Progenitor cell of endocrine pancreas (in vitro differentiated cells): ENCODE measurements around the gene HPS1. TPM values are rescaled to one million over a fixed set of nuclear protein-coding genes. Genes with fewer than 3 reads are reported as not detected.

Source experiments
- DNase-seq: peaks from one replicate; pipeline ENCODE4 v3.0.0; 2021; ENCODE audit warnings: low spot score; ENCODE audit not compliant: unreplicated experiment
- H3K27ac Mint-ChIP-seq: 2 replicates; pipeline ENCODE4 v1.8.0; 2021; ENCODE audit warnings: mild to moderate bottlenecking, moderate library complexity, mixed read lengths
- H3K27me3 Mint-ChIP-seq: 2 replicates; pipeline ENCODE4 v1.8.0; 2021; ENCODE audit warnings: mixed read lengths
- H3K36me3 Mint-ChIP-seq: 2 replicates; pipeline ENCODE4 v1.8.0; 2022; ENCODE audit warnings: mixed read lengths; ENCODE audit not compliant: insufficient read depth
- H3K4me1 Mint-ChIP-seq: 2 replicates; pipeline ENCODE4 v1.8.0; 2021; ENCODE audit warnings: low read depth, mixed read lengths
- H3K4me3 Mint-ChIP-seq: 2 replicates; pipeline ENCODE4 v1.8.0; 2021; ENCODE audit warnings: low read depth, mild to moderate bottlenecking, moderate library complexity, mixed read lengths
- H3K9me3 Mint-ChIP-seq: 2 replicates; pipeline ENCODE4 v1.8.0; 2021; ENCODE audit warnings: low read depth, mixed read lengths
- total RNA-seq: library from RNA; stranded (reverse); gene quantifications from 2 replicates; pipeline ENCODE4 v1.2.1, GENCODE V29; 2021
- TF ChIP-seq, protein P1 (sequence below): fragments of 200-600 bp; sonication (generic); IDR thresholded peaks from one replicate; pipeline ENCODE4 v1.5.0; 2021; ENCODE audit warnings: antibody characterized with exemption, mild to moderate bottlenecking; ENCODE audit not compliant: unreplicated experiment

HPS1 gene
- total RNA-seq, 1 donor from 2014 or later: 52.1 TPM

DNA sequence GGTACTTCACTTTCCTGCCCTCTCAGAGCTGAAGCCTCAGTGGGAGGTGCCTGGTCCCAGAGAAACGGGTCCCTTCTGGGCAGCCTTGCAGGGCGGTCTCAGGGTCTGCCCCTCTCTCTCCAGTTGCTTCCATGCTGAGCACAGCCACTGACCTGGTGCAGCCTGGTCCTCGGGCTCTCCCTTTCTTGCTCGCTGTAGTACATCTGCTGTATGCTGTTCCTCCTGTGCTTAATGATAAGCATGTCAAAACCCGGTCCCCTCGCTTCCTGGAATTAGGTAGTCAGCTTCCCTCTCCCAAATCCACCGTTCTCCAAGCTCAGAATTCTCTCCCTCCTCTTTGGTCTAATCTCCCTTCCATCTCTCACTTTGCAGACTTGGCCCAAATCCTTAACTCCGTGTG, 11.0 kb upstream of the HPS1 start:
- TF ChIP-seq, protein P1, sequence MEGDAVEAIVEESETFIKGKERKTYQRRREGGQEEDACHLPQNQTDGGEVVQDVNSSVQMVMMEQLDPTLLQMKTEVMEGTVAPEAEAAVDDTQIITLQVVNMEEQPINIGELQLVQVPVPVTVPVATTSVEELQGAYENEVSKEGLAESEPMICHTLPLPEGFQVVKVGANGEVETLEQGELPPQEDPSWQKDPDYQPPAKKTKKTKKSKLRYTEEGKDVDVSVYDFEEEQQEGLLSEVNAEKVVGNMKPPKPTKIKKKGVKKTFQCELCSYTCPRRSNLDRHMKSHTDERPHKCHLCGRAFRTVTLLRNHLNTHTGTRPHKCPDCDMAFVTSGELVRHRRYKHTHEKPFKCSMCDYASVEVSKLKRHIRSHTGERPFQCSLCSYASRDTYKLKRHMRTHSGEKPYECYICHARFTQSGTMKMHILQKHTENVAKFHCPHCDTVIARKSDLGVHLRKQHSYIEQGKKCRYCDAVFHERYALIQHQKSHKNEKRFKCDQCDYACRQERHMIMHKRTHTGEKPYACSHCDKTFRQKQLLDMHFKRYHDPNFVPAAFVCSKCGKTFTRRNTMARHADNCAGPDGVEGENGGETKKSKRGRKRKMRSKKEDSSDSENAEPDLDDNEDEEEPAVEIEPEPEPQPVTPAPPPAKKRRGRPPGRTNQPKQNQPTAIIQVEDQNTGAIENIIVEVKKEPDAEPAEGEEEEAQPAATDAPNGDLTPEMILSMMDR: no peak
- no peak overlapping the region for H3K27ac Mint-ChIP-seq
- H3K36me3 Mint-ChIP-seq: no peaks in the 10 kb centered on the region
- no peaks in the 10 kb centered on the region for H3K9me3 Mint-ChIP-seq
- DNase-seq: no peak
- H3K4me3 Mint-ChIP-seq: no peak overlapping the region
- peaks cover 9% of the 10 kb centered on the region for H3K4me1 Mint-ChIP-seq
- H3K27me3 Mint-ChIP-seq: peaks cover 26% of the 10 kb centered on the region

DNA sequence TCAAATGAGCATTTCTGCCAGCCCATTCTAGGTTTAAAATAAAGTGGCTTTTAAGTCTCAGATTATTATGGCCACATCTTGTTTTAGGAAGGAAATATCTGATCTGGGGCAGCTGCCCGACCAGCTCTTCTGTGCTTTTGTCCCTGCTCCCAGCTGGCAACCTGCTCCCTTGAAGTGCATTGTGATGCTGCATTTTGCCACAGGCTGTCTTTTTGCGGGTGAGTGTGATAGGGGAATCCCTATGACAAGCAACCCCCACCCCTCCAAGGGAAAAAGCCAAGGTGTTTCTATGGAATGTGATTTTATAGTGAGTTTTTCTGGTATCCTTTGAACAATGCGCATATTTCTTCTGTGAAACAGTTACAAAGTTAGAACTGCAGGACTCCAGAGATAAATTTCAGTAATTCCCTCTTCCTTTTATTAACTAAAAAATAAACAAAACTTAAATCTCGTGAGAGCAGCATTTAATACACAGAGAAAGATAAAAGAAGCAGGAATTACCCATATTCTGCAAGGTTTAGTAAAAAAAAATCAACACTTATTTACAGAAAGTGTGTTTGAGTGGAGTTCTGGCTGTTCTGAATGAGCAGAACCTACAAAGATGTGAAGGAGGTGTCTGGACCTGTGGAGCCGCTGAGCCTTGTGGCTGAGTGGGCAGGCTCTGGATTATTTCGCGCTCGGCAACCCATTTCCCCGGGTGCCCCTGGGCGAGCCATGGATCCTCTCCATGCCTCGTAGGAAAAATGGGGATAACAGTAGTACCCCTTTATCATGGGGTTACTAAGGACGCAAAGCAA, 10.1 kb upstream of the HPS1 start:
- TF ChIP-seq, protein P1: no peak
- Mint-ChIP-seq H3K4me3 (no peak overlapping the region), H3K27ac (no peak overlapping the region), H3K36me3 (no peaks in the 10 kb centered on the region), H3K9me3 (no peaks in the 10 kb centered on the region), H3K4me1 (peaks cover 9% of the 10 kb centered on the region), H3K27me3 (peaks cover 23% of the 10 kb centered on the region)
- DNase-seq: no peak

DNA sequence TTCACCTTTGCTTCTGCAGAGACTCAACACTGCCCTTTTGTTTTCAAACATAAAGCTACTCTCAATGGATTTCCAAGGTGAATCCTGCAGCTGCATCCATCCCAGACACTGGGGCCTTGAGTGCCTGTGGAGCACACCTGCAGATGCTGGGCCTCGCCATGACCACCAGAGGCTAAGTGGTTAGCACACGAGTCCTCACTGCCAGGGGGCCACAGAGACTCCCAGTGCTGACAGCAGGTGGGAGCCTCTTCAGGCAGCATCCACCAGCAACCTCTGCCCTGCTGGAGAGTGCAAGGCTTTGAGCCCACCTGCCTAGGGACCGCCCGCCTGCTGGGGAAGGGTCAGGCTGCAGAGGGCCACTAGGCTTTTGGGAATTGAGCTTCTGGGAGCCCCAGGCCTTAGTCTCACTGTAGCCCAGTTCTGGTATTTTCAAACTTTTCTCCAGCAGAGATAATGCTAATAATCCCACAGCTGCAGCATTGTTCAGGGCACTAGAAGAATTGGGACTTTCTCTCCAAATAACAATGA, 9.4 kb upstream of the HPS1 start:
- TF ChIP-seq, protein P1: no peak

DNA sequence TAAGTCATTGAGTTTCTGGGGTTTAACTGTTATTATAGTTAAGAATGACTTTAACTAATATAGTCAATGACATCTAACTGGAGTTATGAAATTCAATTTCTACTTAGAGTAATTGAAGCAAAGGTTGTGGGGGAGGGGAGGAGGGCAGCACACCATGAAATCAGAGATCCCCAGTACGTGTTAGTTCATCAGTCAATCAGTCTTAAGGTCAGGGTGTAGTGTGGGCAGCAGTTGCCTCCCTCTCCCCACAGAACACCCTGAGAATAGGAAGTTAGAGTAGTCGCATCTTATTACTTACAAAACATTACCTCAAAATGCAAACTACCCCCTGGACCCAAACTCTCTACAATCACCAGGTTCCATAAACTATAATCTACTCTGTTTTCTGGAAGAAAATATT, 7.0 kb upstream of the HPS1 start:
- Mint-ChIP-seq H3K4me1 (peaks cover 9% of the 10 kb centered on the region), H3K9me3 (no peaks in the 10 kb centered on the region), H3K36me3 (no peaks in the 10 kb centered on the region), H3K4me3 (no peak overlapping the region), H3K27ac (no peak overlapping the region), H3K27me3 (peaks cover 18% of the 10 kb centered on the region)
- TF ChIP-seq, protein P1: no peak
- no peak for DNase-seq

More for the DNA sequence above, 9.4 kb upstream of the HPS1 start:
- no peak for DNase-seq
- H3K36me3 Mint-ChIP-seq: no peaks in the 10 kb centered on the region
- no peaks in the 10 kb centered on the region for H3K9me3 Mint-ChIP-seq
- peaks cover 23% of the 10 kb centered on the region for H3K27me3 Mint-ChIP-seq
- no peak overlapping the region for H3K4me3 Mint-ChIP-seq
- H3K27ac Mint-ChIP-seq: no peak overlapping the region
- peaks cover 6% of the 10 kb centered on the region for H3K4me1 Mint-ChIP-seq

DNA sequence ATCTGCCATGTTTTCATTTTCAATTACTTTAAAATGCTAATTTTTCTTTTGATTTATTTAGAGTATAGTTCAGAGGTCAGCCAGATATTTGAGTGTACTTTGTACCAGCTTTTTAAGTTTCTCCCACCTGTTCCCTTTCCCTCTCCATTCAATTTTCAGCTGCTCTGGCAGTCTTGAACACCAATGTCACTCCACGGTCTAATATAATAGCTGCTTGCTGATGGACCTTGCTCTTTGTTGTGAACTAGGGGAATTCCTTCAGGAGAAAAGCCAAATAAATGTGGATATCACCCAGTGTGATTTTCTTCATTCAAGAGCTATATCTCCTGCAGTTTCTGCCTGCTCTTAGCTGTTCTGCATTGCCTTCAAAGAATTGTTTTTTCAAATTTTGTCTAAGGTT, 3.9 kb upstream of the HPS1 start:
- DNase-seq: no peak
- peaks cover 12% of the 10 kb centered on the region for H3K4me1 Mint-ChIP-seq
- H3K36me3 Mint-ChIP-seq: no peaks in the 10 kb centered on the region
- TF ChIP-seq, protein P1: no peak
- no peaks in the 10 kb centered on the region for H3K9me3 Mint-ChIP-seq
- no peak overlapping the region for H3K4me3 Mint-ChIP-seq
- no peaks in the 10 kb centered on the region for H3K27me3 Mint-ChIP-seq
- H3K27ac Mint-ChIP-seq: peak overlapping the region; percentile 68
